ENCODE measurements around the gene PLCH1.
"Not testable (repeated sequence)": the region's sequence is repeated elsewhere in the genome, so short reads cannot be mapped to it uniquely, and the experiment has no call there.

Gene PLCH1

GRCh38 chr3:155656466-155656865 is 88.4 kb downstream of the PLCH1 start:
- Histone ChIP-seq H3K36me3 (ENCODE audit: control insufficient read depth, low read depth, low read length) (no peaks in the 10 kb centered on the region), H3K4me1 (ENCODE audit: control insufficient read depth, low read depth, low read length) (no peaks in the 10 kb centered on the region), H3K9me3 (ENCODE audit: control insufficient read depth, low read depth, low read length) (no peaks in the 10 kb centered on the region), H3K27ac (ENCODE audit: low read length) (no peak overlapping the region), H3K27me3 (ENCODE audit: control insufficient read depth, insufficient read depth, low read length) (no peaks in the 10 kb centered on the region), H3K9ac (ENCODE audit: low read length) (no peak overlapping the region), H3K4me3 (ENCODE audit: low read length) (no peak overlapping the region)

DNA sequence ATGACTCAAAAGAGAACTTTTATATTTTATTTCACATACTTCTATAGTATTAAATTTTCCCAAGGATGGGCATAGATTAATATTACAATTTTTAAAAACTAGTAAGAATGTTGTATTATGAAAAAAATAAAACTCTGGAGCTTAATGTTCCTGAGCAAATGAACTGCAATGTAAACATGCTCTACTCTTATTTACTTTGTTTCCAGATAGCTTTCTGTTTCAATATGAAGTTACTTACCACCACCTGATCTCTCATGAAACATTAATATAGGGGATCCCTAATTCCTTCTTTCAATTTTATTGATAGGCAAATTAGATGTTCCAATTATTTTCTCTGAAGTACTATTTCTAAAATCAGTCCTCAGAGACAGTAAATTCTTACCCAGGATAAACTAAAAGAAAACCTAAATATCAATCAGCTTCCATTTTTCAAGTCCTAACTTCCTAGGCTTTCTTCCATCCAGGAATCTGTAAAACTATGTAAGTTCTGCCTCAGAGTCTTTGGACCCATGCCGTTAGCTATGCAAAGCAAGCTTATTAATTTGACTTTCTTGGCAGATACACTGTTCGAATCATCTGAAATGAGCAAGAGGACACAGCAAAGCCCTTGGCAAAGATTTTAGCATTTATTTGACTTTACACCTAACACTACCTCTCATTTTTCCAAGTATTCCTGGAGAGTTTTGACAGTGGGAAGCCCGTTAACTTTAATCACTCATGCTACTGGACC is 93.2 kb downstream of the PLCH1 start:
- Histone ChIP-seq H3K27ac (ENCODE audit: low read length) (no peak overlapping the region), H3K9ac (ENCODE audit: low read length) (no peak overlapping the region), H3K4me1 (ENCODE audit: control insufficient read depth, low read depth, low read length) (peaks cover 18% of the 10 kb centered on the region), H3K27me3 (ENCODE audit: control insufficient read depth, insufficient read depth, low read length) (no peaks in the 10 kb centered on the region), H3K9me3 (ENCODE audit: control insufficient read depth, low read depth, low read length) (no peaks in the 10 kb centered on the region), H3K36me3 (ENCODE audit: control insufficient read depth, low read depth, low read length) (no peaks in the 10 kb centered on the region), H3K4me3 (ENCODE audit: low read length) (no peak overlapping the region)

GRCh38 chr3:155648013-155648591 is 96.8 kb downstream of the PLCH1 start:
- no peaks in the 10 kb centered on the region for H3K9me3 ChIP-seq (ENCODE audit: control insufficient read depth, low read depth, low read length)
- no peaks in the 10 kb centered on the region for H3K36me3 ChIP-seq (ENCODE audit: control insufficient read depth, low read depth, low read length)
- H3K4me1 ChIP-seq (ENCODE audit: control insufficient read depth, low read depth, low read length), result peaks cover 27% of the 10 kb centered on the region
- H3K9ac ChIP-seq (ENCODE audit: low read length), result no peak overlapping the region
- H3K27ac ChIP-seq (ENCODE audit: low read length), result no peak overlapping the region
- no peaks in the 10 kb centered on the region for H3K27me3 ChIP-seq (ENCODE audit: control insufficient read depth, insufficient read depth, low read length)
- no peak overlapping the region for H3K4me3 ChIP-seq (ENCODE audit: low read length)

- peaks cover 27% of the 10 kb centered on the region for H3K4me1 ChIP-seq (ENCODE audit: control insufficient read depth, low read depth, low read length)
- no peak overlapping the region for H3K4me3 ChIP-seq (ENCODE audit: low read length)
- H3K36me3 ChIP-seq (ENCODE audit: control insufficient read depth, low read depth, low read length), result no peaks in the 10 kb centered on the region
- no peaks in the 10 kb centered on the region for H3K9me3 ChIP-seq (ENCODE audit: control insufficient read depth, low read depth, low read length)
- no peaks in the 10 kb centered on the region for H3K27me3 ChIP-seq (ENCODE audit: control insufficient read depth, insufficient read depth, low read length)
- H3K9ac ChIP-seq (ENCODE audit: low read length), result no peak overlapping the region
- no peak overlapping the region for H3K27ac ChIP-seq (ENCODE audit: low read length)
Observed at GRCh38 chr3:155647206-155647605, 97.7 kb downstream of the PLCH1 start.

- Histone ChIP-seq H3K9ac (ENCODE audit: low read length) (no peak overlapping the region), H3K4me1 (ENCODE audit: control insufficient read depth, low read depth, low read length) (peaks cover 27% of the 10 kb centered on the region), H3K36me3 (ENCODE audit: control insufficient read depth, low read depth, low read length) (no peaks in the 10 kb centered on the region), H3K9me3 (ENCODE audit: control insufficient read depth, low read depth, low read length) (no peaks in the 10 kb centered on the region), H3K27ac (ENCODE audit: low read length) (no peak overlapping the region), H3K27me3 (ENCODE audit: control insufficient read depth, insufficient read depth, low read length) (no peaks in the 10 kb centered on the region), H3K4me3 (ENCODE audit: low read length) (no peak overlapping the region)
Observed at GRCh38 chr3:155646669-155647068, 98.2 kb downstream of the PLCH1 start.

GRCh38 chr3:155646128-155646527 is 98.7 kb downstream of the PLCH1 start:
- Histone ChIP-seq H3K4me1 (ENCODE audit: control insufficient read depth, low read depth, low read length) (peaks cover 27% of the 10 kb centered on the region), H3K4me3 (ENCODE audit: low read length) (no peak overlapping the region), H3K27me3 (ENCODE audit: control insufficient read depth, insufficient read depth, low read length) (no peaks in the 10 kb centered on the region), H3K36me3 (ENCODE audit: control insufficient read depth, low read depth, low read length) (no peaks in the 10 kb centered on the region), H3K27ac (ENCODE audit: low read length) (no peak overlapping the region), H3K9me3 (ENCODE audit: control insufficient read depth, low read depth, low read length) (no peaks in the 10 kb centered on the region), H3K9ac (ENCODE audit: low read length) (no peak overlapping the region)

GRCh38 chr3:155643581-155644165 is 101.2 kb downstream of the PLCH1 start:
- Histone ChIP-seq H3K9me3 (ENCODE audit: control insufficient read depth, low read depth, low read length) (no peaks in the 10 kb centered on the region), H3K36me3 (ENCODE audit: control insufficient read depth, low read depth, low read length) (no peaks in the 10 kb centered on the region), H3K27ac (ENCODE audit: low read length) (no peak overlapping the region), H3K9ac (ENCODE audit: low read length) (no peak overlapping the region), H3K4me3 (ENCODE audit: low read length) (no peak overlapping the region), H3K4me1 (ENCODE audit: control insufficient read depth, low read depth, low read length) (peaks cover 27% of the 10 kb centered on the region), H3K27me3 (ENCODE audit: control insufficient read depth, insufficient read depth, low read length) (no peaks in the 10 kb centered on the region)

GRCh38 chr3:155641956-155642355 is 102.9 kb downstream of the PLCH1 start:
- no peaks in the 10 kb centered on the region for H3K9me3 ChIP-seq (ENCODE audit: control insufficient read depth, low read depth, low read length)
- H3K27ac ChIP-seq (ENCODE audit: low read length), result no peak overlapping the region
- H3K36me3 ChIP-seq (ENCODE audit: control insufficient read depth, low read depth, low read length), result no peaks in the 10 kb centered on the region
- H3K27me3 ChIP-seq (ENCODE audit: control insufficient read depth, insufficient read depth, low read length), result no peaks in the 10 kb centered on the region
- H3K9ac ChIP-seq (ENCODE audit: low read length), result no peak overlapping the region
- H3K4me3 ChIP-seq (ENCODE audit: low read length), result no peak overlapping the region
- H3K4me1 ChIP-seq (ENCODE audit: control insufficient read depth, low read depth, low read length), result peaks cover 12% of the 10 kb centered on the region

GRCh38 chr3:155640098-155640497 is 104.8 kb downstream of the PLCH1 start:
- H3K9me3 ChIP-seq (ENCODE audit: control insufficient read depth, low read depth, low read length), result no peaks in the 10 kb centered on the region
- H3K27me3 ChIP-seq (ENCODE audit: control insufficient read depth, insufficient read depth, low read length), result no peaks in the 10 kb centered on the region
- H3K4me1 ChIP-seq (ENCODE audit: control insufficient read depth, low read depth, low read length), result no peaks in the 10 kb centered on the region
- no peak overlapping the region for H3K9ac ChIP-seq (ENCODE audit: low read length)
- H3K36me3 ChIP-seq (ENCODE audit: control insufficient read depth, low read depth, low read length), result no peaks in the 10 kb centered on the region
- H3K27ac ChIP-seq (ENCODE audit: low read length), result no peak overlapping the region
- H3K4me3 ChIP-seq (ENCODE audit: low read length), result no peak overlapping the region

DNA sequence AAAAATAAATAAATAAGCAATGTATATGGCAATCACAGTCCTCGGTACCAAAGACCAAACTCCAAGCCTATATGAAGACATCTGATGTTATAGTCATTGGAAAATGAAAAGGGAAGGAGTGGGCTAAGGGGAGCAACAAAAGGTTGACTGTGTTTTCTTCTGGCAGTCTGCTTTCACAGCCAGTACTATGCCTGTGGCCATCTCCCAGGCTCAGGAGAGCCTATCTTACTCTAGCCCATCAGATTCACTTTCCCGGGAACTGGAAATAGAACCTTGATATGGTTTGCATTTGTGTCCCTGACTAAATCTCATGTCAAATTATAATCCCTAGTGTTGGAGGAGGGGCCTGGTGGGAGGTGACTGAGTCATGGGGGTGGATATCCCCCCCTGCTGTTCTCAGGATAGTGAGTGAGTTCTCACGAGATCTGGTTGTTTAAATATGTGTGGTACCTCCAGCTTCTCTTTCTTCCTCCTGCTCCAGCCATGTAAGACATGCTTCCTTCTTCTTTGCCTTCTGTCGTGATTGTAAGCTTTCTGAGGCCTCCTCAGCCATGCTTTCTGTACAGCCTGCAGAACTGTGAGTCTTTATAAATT is 105.3 kb downstream of the PLCH1 start:
- no peaks in the 10 kb centered on the region for H3K9me3 ChIP-seq (ENCODE audit: control insufficient read depth, low read depth, low read length)
- no peak overlapping the region for H3K4me3 ChIP-seq (ENCODE audit: low read length)
- H3K36me3 ChIP-seq (ENCODE audit: control insufficient read depth, low read depth, low read length), result no peaks in the 10 kb centered on the region
- no peaks in the 10 kb centered on the region for H3K4me1 ChIP-seq (ENCODE audit: control insufficient read depth, low read depth, low read length)
- H3K27ac ChIP-seq (ENCODE audit: low read length), result no peak overlapping the region
- H3K9ac ChIP-seq (ENCODE audit: low read length), result no peak overlapping the region
- H3K27me3 ChIP-seq (ENCODE audit: control insufficient read depth, insufficient read depth, low read length), result no peaks in the 10 kb centered on the region

- not testable (repeated sequence) for H3K27ac ChIP-seq (ENCODE audit: low read length); H3K4me1 ChIP-seq (ENCODE audit: control insufficient read depth, low read depth, low read length); H3K27me3 ChIP-seq (ENCODE audit: control insufficient read depth, insufficient read depth, low read length); H3K9me3 ChIP-seq (ENCODE audit: control insufficient read depth, low read depth, low read length); H3K9ac ChIP-seq (ENCODE audit: low read length); H3K4me3 ChIP-seq (ENCODE audit: low read length); H3K36me3 ChIP-seq (ENCODE audit: control insufficient read depth, low read depth, low read length)
Observed at GRCh38 chr3:155638461-155638860, 106.4 kb downstream of the PLCH1 start.

Data from iPS-18a (cell line).